Hematopoietic multipotent progenitor cell treated with erythropoietin and hydrocortisone succinate and interleukin-3 and kit ligand, for 6 days (in vitro differentiated cells): Measurements from ENCODE around the gene BEST4.
"Not testable (repeated sequence)": the region's sequence is repeated elsewhere in the genome, so short reads cannot be mapped to it uniquely, and the experiment has no call there.

Experiments used
- DNase-seq: peaks from one replicate; pipeline ENCODE4 v3.0.0-alpha.2; 2015

Gene BEST4

GRCh38 chr1:44776730-44777068, 11.3 kb downstream of the BEST4 start:
- no peak for DNase-seq

GRCh38 chr1:44775930-44776729, 11.8 kb downstream of the BEST4 start:
- DNase-seq: peak; percentile 48

GRCh38 chr1:44775078-44775929, 12.7 kb downstream of the BEST4 start, which contains the start of gene RPS8:
Gene RPS8 (plus strand): TSS chr1:44775540. CDS start chr1:44775597, 57 bp downstream.
- DNase-seq: peak; percentile 99

GRCh38 chr1:44766421-44766820, 21.5 kb downstream of the BEST4 start:
- DNase-seq: not testable (repeated sequence)

GRCh38 chr1:44760876-44761275, 27.1 kb downstream of the BEST4 start:
- DNase-seq: no peak

GRCh38 chr1:44759077-44759476, 28.9 kb downstream of the BEST4 start:
- DNase-seq: no peak

GRCh38 chr1:44757420-44757819, 30.6 kb downstream of the BEST4 start:
- no peak for DNase-seq

- peak; percentile 30 for DNase-seq
These were observed 40.1 kb downstream of the BEST4 start for GRCh38 chr1:44747878-44748277.

- DNase-seq: peak; percentile 30
These were observed 44.8 kb downstream of the BEST4 start for GRCh38 chr1:44743211-44743610.

GRCh38 chr1:44740179-44740617, 47.8 kb downstream of the BEST4 start:
- DNase-seq: peak; percentile 42

GRCh38 chr1:44739307-44740178, 48.4 kb downstream of the BEST4 start, which contains the start of gene KIF2C:
Gene KIF2C (plus strand): TSS chr1:44739837. CDS start chr1:44739933, 96 bp downstream.
- DNase-seq: peak; percentile 99

GRCh38 chr1:44738953-44739306, 49.0 kb downstream of the BEST4 start:
- DNase-seq: not testable (repeated sequence)

GRCh38 chr1:44735992-44736391, 52.0 kb downstream of the BEST4 start:
- no peak for DNase-seq

GRCh38 chr1:44733784-44734183, 54.2 kb downstream of the BEST4 start:
- DNase-seq: no peak
